ENCODE data around the gene SCG3. TPM values are rescaled to one million over a fixed set of nuclear protein-coding genes. Genes with fewer than 3 reads are reported as not detected.
"Not testable (repeated sequence)": the region's sequence is repeated elsewhere in the genome, so short reads cannot be mapped to it uniquely, and the experiment has no call there.

The SCG3 gene
- total and polyA plus RNA-seq, 2 of the 4 experiments (the other 2 are of a cell fraction): 0.02 TPM; not detected in 1

DNA sequence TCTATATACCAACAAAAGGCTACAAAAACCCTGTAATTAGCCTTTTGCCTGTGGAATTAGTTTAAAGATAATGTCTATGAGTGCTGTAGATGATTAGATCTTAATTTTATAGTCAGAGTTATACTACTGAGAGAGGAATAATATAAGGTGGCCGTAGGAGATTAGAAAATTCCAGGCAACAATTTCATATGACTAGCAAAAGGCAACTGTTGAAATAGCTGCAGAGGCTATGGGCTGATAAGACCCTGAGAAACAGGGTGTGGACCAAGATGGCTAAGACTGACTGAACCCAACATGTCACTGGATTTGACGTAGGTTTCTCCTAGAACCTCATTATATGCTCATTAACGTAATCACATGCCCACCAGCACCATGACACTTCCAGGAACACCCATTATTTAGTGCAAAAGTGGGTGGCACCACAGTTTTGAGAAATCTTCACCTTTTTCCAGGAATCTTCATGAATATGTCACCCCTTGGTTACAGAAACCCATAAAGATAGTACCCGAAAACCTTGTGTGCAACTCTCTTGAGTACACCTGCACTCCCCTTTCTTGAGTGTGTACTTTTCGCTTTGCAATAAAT, 29.1 kb upstream of the SCG3 start (continued):
- no peak for TF ChIP-seq RCOR1 (IDR thresholded peaks at IDR 0.05; ENCODE audit: insufficient replicate concordance, low read length)
- no peak for TF ChIP-seq CHD1 (IDR thresholded peaks at IDR 0.05; ENCODE audit: low read depth, low read length)

DNA sequence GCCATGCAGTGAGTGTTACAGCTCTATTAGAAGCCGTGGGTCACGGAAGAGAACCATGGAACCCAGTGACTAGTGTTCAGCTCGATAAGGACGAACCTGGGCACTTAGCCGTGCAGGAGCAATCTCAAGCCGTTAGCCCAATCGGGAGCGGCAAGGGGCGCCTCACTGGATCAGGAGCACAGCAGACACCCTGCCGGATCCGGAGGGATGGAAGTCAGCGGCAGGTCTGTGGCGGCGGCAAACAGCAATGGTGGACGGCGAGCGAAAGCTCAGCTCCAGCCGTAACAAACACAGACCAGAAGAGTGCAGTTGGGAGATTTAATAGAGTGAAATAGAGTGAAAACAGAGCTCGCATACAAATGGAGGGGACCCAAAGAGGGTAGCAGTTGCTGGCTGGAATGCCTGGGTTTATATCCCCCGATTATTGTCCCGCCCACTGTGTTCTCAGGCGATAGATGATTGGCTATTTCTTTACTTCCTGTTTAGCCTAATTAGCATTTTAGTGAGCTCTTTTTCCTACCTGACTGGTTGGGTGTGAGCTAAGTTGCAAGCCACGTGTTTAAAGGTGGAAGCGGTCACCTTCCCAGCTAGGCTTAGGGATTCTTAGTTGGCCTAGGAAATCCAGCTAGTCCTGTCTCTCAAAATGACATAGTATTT, 25.8 kb upstream of the SCG3 start:
- H3K56ac ChIP-seq (ENCODE audit: extremely low read depth, insufficient read depth, low read length); BruUV-seq (replicated peaks); H3K4me2 ChIP-seq (ENCODE audit: low read depth, low read length); H3K9ac ChIP-seq (ENCODE audit: low read depth, low read length); ATAC-seq (ENCODE audit: low read depth); H3K79me1 ChIP-seq (ENCODE audit: low read depth in 1 of 2, low read length in 2 of 2); dilution Hi-C loops (cut with HindIII; ENCODE audit: low sequenced_read_pairs, unreplicated experiment); H3K14ac ChIP-seq (replicated peaks; ENCODE audit: low read depth, low read length); in situ Hi-C loops (cut with MboI; ENCODE audit: low sequenced_read_pairs); H2BK120ac ChIP-seq (ENCODE audit: low read depth, low read length); DNase-seq; H4K91ac ChIP-seq (ENCODE audit: insufficient read depth, low read depth, low read length); H2AK5ac ChIP-seq (ENCODE audit: low read depth, low read length); H3K4me1 ChIP-seq (ENCODE audit: control insufficient read depth, insufficient read depth, low read length); H2BK15ac ChIP-seq (ENCODE audit: low read depth, low read length); H3K27me3 ChIP-seq (ENCODE audit: control insufficient read depth, insufficient read depth, low read length); H2BK5ac ChIP-seq (ENCODE audit: low read depth, low read length, poor library complexity, severe bottlenecking); H2AK9ac ChIP-seq (replicated peaks; ENCODE audit: low read depth, low read length, poor library complexity); H2BK20ac ChIP-seq (ENCODE audit: low read depth, low read length); H4K20me1 ChIP-seq (ENCODE audit: insufficient read depth, low read length); H3K9me3 ChIP-seq (ENCODE audit: control insufficient read depth, insufficient read depth, low read length); H3K23ac ChIP-seq (ENCODE audit: low read depth, low read length); POLR2A ChIA-PET (ENCODE audit: unreplicated experiment); H3K4ac ChIP-seq (ENCODE audit: low read depth, low read length); H3K9me1 ChIP-seq (ENCODE audit: insufficient read depth, low read length); H3K36me3 ChIP-seq (ENCODE audit: control insufficient read depth, insufficient read depth, low read length); H2AFZ ChIP-seq (replicated peaks; ENCODE audit: low read length, poor library complexity); H3K18ac ChIP-seq (ENCODE audit: low read depth, low read length); H3K27ac ChIP-seq (ENCODE audit: insufficient read depth, low read length); H4K8ac ChIP-seq (ENCODE audit: low read depth in 2 of 2, low read length in 2 of 2); H3K4me3 ChIP-seq (ENCODE audit: insufficient read depth, low read depth, low read length); H4K5ac ChIP-seq (ENCODE audit: low read depth, low read length): not testable (repeated sequence)
- intact Hi-C loops (cut with micrococcal nuclease): loop anchor here (10.0 kb wide), 1 partner anchor 259 kb away; no protein-coding TSS in a partner anchor
- CTCF ChIA-PET: interaction anchor here (0.6 kb wide), 1 partner anchor 121 kb away, joined by 4 read pairs; no protein-coding TSS in a partner anchor
- WGBS, 2 experiments (ENCODE audit: extremely low coverage in 2 of 2, insufficient read length in 1 of 2): 85% methylated on average over 18 of the region's 24 CpGs; no CpG with 5 or more reads in 1 of the 2 experiments
